Nephron (organoid): ENCODE results near the gene FOSL2.
A peak's percentile ranks its signal among the peaks of the same experiment; 100 is the strongest.

Experiments
- H3K27ac Mint-ChIP-seq, 3 experiments: 2 replicates each; pipeline ENCODE4 v1.8.0; 2020; ENCODE audit warnings: mixed read lengths in 3 of 3, mild to moderate bottlenecking in 2 of 3, moderate library complexity in 1 of 3
- H3K27me3 Mint-ChIP-seq: 2 replicates; pipeline ENCODE4 v1.8.0; 2021; ENCODE audit warnings: low read depth, mild to moderate bottlenecking, moderate library complexity, mixed read lengths
- H3K36me3 Mint-ChIP-seq: 2 replicates; pipeline ENCODE4 v1.8.0; 2020; ENCODE audit warnings: low read depth, mixed read lengths
- H3K4me1 Mint-ChIP-seq: 2 replicates; pipeline ENCODE4 v1.8.0; 2020; ENCODE audit warnings: mixed read lengths
- H3K4me3 Mint-ChIP-seq, 3 experiments: 2 replicates each; pipeline ENCODE4 v1.8.0; 2020; ENCODE audit warnings: mild to moderate bottlenecking in 3 of 3, mixed read lengths in 3 of 3, moderate library complexity in 2 of 3
- H3K9me3 Mint-ChIP-seq: 2 replicates; pipeline ENCODE4 v1.8.0; 2020; ENCODE audit warnings: mixed read lengths
- TF ChIP-seq, protein P1 (sequence below), 3 experiments: fragments of 200-600 bp; sonication (generic); IDR thresholded peaks; one replicate each; pipeline ENCODE4 v1.5.0; 2021; ENCODE audit warnings: antibody characterized with exemption in 3 of 3; ENCODE audit not compliant: unreplicated experiment in 3 of 3

The FOSL2 gene

DNA sequence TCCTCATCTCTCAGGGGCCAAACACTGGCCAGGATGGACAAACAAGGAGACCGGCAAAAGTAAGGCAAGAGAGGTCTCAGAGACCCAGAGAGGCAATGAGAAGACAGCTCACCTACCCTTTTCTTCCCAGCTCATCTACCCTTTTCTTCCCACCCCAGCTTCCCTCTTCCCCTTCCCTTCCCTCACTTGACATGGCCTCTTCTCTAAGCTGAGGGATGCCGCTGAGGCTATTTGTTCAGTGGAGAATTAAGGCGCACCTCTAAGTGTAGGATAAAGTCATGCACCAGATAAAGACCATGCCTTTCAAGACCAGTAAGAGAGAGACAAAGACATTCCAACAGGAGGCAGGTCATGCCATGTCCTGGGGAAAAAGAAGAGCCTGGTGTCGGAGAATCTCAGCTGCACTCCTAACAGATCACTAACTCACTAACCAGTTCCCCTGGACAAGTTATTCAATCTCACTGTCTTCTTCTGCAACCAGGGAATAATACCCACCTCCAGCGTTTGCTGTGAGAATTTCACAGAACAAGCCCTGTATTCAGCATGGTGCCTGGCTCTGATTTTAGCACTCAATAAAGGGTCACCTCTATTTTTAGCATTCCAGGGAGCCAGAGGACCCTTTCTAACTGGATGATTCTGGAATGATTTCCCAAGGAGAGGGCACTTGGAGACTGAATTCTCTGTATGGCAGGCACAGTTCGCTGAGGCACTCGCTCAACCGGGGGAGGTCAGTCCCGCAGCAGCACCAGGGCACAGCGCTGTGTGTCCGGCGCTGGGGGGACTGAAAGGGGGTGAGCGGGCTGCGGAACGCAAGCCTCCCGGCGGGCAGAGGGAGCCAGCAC is 3.0 kb upstream of the FOSL2 start:
- TF ChIP-seq, protein P1, sequence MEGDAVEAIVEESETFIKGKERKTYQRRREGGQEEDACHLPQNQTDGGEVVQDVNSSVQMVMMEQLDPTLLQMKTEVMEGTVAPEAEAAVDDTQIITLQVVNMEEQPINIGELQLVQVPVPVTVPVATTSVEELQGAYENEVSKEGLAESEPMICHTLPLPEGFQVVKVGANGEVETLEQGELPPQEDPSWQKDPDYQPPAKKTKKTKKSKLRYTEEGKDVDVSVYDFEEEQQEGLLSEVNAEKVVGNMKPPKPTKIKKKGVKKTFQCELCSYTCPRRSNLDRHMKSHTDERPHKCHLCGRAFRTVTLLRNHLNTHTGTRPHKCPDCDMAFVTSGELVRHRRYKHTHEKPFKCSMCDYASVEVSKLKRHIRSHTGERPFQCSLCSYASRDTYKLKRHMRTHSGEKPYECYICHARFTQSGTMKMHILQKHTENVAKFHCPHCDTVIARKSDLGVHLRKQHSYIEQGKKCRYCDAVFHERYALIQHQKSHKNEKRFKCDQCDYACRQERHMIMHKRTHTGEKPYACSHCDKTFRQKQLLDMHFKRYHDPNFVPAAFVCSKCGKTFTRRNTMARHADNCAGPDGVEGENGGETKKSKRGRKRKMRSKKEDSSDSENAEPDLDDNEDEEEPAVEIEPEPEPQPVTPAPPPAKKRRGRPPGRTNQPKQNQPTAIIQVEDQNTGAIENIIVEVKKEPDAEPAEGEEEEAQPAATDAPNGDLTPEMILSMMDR (IDR thresholded peaks at IDR 0.05; ENCODE audit: unreplicated experiment in 3 of 3): no peak
- no peaks in the 10 kb centered on the region for H3K9me3 Mint-ChIP-seq
- H3K27me3 Mint-ChIP-seq: peaks cover 9% of the 10 kb centered on the region
- H3K36me3 Mint-ChIP-seq: no peaks in the 10 kb centered on the region
- H3K27ac Mint-ChIP-seq: peak overlapping the region; percentile 94 to 98 (median 95)
- peak overlapping the region; percentile 90 to 94 (median 92) for H3K4me3 Mint-ChIP-seq
- H3K4me1 Mint-ChIP-seq: peaks cover 13% of the 10 kb centered on the region

DNA sequence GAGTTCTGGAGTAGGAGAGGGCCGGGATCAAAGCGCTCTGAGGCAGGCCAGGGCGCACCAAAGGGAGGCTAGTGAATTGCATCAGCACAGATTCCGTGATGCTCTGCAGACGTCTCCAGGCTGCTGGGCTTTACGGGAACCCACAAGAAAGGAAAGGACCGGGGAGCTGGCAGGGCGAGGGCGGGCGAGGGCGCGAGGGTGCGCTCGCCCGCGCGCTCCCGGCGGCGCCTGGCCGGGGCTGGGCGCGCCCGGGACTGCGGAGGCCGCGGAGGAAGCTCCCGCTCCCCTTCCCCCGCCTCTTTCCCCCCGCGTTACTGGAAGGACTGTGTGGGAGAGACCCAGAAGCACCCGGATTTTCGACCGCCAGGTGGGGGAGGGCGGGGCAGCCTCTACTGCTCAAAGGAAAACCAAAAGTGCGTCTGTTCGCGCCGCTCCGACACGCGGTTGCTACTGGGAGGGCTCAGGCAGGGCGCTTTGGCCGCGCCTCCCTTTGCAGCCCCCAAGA is 2.4 kb upstream of the FOSL2 start:
- Mint-ChIP-seq H3K4me3 (peak overlapping the region; percentile 90 to 94 (median 92)), H3K4me1 (peaks cover 13% of the 10 kb centered on the region), H3K9me3 (no peaks in the 10 kb centered on the region), H3K27ac (peak overlapping the region; percentile 94 to 98 (median 95)), H3K36me3 (no peaks in the 10 kb centered on the region), H3K27me3 (peaks cover 6% of the 10 kb centered on the region)
- TF ChIP-seq, protein P1 (IDR thresholded peaks at IDR 0.05; ENCODE audit: unreplicated experiment in 3 of 3): no peak

DNA sequence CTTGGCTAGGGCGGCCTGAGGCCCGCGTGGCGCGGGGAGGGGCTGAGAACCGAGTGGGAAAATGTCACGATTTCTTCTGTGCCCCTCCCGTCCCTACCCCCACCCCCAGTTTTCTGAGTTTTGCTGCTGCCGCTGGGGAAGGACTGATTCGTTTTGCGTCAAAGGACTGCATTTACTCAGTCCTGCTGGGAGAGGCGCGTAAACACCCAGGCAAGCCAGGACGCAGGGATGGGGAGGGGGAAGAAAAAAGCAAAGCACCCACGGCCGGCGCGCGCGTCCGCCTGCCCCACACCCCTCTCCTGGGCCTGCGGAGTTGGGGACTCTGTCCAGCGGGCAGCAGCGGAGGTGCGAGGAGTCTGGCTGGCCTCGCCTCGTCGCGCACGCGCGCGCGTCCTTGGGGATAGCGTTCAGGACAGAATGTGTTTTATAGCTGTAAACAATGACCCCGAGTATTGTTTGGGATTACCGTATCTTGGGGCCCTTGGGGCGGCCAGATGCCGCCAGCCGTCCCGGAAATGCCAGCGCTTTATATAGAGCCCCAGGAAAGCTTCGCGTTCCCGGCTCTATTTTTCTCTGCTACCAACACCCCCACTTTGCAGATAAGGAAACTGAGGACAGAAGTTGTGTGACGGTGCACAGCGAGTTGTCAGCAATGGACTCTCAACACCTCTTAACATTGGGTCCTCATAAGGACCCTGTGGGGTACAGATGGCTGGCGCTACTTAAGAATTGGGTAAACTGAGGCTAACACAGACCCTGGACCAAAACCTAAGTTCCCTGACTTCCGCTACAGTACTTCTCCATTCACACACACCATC is 1.7 kb upstream of the FOSL2 start:
- no peaks in the 10 kb centered on the region for H3K36me3 Mint-ChIP-seq
- H3K4me1 Mint-ChIP-seq: peaks cover 13% of the 10 kb centered on the region

DNA sequence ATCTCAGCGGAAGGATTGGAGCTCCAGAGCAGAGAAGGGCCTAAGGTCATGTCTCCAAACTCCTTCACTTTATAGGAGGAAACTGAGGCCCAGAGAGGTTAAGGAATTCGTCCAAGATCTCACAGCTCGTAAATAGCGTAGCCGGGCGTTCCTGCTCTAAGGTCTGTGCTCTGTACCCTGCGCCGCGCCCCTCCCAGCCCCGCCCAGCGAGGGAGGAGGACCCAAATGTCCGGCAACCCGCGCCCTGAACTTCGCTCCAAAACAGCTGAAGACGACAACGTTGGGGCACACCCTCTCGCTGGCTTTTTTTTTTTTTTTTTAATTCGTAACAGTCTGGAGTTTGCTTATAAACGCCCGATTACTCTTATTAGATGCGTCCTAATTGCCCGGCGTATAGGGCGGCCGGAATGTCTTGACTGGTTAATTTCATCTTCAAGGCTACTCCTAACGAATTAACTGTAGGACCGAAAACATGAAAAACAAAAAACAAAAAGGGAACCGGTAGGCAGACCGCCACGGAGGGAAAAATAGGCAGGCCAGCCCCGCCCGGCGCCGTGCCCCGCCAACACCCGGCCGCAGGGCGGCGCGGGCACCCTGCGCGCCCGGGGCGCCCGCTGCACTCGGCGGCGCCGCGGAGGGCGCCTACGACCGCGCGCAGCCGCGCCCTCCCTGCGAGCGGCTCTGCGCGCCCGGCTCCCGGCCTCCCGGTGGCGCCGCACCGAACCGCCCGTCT is 928 bp upstream of the FOSL2 start:
- peak overlapping the region; percentile 94 to 98 (median 95) for H3K27ac Mint-ChIP-seq
- H3K4me1 Mint-ChIP-seq: peaks cover 13% of the 10 kb centered on the region
- H3K9me3 Mint-ChIP-seq: no peaks in the 10 kb centered on the region
- no peaks in the 10 kb centered on the region for H3K36me3 Mint-ChIP-seq
- H3K4me3 Mint-ChIP-seq: peak overlapping the region; percentile 88 to 92 (median 90)
- TF ChIP-seq, protein P1 (IDR thresholded peaks at IDR 0.05; ENCODE audit: unreplicated experiment in 3 of 3): peak in 1 of 3 experiments; percentile 2
- H3K27me3 Mint-ChIP-seq: peaks cover 4% of the 10 kb centered on the region

More for the DNA sequence above, 1.7 kb upstream of the FOSL2 start:
- H3K4me3 Mint-ChIP-seq: peak overlapping the region; percentile 88 to 92 (median 90)
- no peaks in the 10 kb centered on the region for H3K9me3 Mint-ChIP-seq
- peaks cover 4% of the 10 kb centered on the region for H3K27me3 Mint-ChIP-seq
- peak overlapping the region; percentile 94 to 98 (median 95) for H3K27ac Mint-ChIP-seq
- TF ChIP-seq, protein P1 (IDR thresholded peaks at IDR 0.05; ENCODE audit: unreplicated experiment in 3 of 3): no peak

DNA sequence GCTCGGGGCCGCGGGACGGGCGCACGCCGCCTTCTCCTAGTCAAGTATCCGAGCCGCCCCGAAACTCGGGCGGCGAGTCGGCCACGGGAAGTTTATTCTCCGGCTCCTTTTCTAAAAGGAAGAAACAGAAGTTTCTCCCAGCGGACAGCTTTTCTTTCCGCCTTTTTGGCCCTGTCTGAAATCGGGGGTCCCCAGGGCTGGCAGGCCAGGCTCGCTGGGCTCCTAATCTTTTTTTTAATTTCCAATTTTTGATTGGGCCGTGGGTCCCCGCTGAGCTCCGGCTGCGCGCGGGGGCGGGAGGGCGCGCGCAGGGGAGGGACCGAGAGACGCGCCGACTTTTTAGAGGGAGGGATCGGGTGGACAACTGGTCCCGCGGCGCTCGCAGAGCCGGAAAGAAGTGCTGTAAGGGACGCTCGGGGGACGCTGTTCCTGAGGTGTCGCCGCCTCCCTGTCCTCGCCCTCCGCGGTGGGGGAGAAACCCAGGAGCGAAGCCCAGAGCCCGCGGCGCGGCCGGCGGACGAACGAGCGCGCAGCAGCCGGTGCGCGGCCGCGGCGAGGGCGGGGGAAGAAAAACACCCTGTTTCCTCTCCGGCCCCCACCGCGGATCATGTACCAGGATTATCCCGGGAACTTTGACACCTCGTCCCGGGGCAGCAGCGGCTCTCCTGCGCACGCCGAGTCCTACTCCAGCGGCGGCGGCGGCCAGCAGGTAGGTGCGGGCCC is 617 bp downstream of the FOSL2 start:
- peak overlapping the region in 2 of 3 experiments; percentile 91 to 95 for H3K4me3 Mint-ChIP-seq
- peaks cover 4% of the 10 kb centered on the region for H3K27me3 Mint-ChIP-seq
- peaks cover 25% of the 10 kb centered on the region for H3K4me1 Mint-ChIP-seq
- H3K27ac Mint-ChIP-seq: peak overlapping the region; percentile 30 to 96 (median 92)
- H3K36me3 Mint-ChIP-seq: no peaks in the 10 kb centered on the region
- H3K9me3 Mint-ChIP-seq: no peaks in the 10 kb centered on the region
- TF ChIP-seq, protein P1 (IDR thresholded peaks at IDR 0.05; ENCODE audit: unreplicated experiment in 3 of 3): no peak
